GM19324 (cell line): ENCODE results near the gene MADCAM1.

Experiments used
- ATAC-seq: cut with Tn5 transposase; IDR thresholded peaks from one replicate; pipeline ENCODE4 v1.9.1; 2021; ENCODE audit warnings: mild to moderate bottlenecking, moderate library complexity; ENCODE audit not compliant: unreplicated experiment, low FRiP score

Gene MADCAM1

DNA sequence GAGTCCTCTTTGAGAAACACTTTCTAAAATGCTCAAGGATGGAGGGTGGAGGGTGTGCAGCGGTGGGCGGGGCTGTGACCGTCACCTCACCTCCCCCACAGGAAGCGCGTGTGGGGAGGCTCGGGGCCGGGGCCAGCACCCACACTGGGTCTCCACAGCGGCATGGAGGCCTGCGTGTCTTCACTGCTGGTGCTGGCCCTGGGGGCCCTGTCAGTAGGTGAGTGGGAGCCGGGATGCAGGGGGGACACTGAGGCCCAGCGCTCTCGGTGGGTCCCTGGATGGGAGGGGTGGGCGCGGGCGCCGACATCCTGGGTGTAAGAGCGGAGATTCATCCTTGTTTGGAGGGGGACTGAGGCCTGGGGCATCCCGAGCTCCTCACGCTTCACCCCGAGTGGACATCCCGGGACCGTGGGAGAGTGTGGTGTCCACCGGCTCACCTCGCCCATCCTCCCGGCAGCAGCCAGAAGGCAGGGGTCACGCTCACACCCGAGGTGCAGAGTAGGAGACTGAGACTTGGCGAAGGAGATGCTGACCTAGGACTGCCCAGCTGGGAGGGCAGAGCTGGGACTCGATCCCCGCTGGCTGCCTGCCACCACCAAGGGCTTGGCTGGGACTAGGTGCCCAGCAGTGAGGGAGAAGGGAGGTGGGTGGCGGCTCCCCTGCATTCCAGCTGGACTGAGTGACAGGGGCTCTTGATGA lies 47.8 kb downstream of the MADCAM1 start, which contains the start of gene GZMM:
Gene GZMM (plus strand): TSS at position 144 of the 699 bp plus-strand sequence. CDS start 19 bp downstream, at position 163.
- ATAC-seq, result no peak

DNA sequence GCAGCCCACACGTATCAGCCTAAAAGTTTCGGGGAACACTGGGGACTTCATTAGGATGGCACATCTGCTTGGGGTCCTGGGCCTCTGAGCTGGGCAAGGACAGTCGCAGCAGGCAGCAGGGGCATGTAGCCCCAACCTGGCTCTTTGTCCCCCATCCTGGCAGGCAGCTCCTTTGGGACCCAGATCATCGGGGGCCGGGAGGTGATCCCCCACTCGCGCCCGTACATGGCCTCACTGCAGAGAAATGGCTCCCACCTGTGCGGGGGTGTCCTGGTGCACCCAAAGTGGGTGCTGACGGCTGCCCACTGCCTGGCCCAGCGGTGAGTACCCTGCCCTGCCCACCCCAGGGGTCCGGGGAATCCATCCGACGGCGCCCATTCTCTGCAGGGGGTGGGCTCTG lies 50.8 kb downstream of the MADCAM1 start:
- ATAC-seq, result no peak

DNA sequence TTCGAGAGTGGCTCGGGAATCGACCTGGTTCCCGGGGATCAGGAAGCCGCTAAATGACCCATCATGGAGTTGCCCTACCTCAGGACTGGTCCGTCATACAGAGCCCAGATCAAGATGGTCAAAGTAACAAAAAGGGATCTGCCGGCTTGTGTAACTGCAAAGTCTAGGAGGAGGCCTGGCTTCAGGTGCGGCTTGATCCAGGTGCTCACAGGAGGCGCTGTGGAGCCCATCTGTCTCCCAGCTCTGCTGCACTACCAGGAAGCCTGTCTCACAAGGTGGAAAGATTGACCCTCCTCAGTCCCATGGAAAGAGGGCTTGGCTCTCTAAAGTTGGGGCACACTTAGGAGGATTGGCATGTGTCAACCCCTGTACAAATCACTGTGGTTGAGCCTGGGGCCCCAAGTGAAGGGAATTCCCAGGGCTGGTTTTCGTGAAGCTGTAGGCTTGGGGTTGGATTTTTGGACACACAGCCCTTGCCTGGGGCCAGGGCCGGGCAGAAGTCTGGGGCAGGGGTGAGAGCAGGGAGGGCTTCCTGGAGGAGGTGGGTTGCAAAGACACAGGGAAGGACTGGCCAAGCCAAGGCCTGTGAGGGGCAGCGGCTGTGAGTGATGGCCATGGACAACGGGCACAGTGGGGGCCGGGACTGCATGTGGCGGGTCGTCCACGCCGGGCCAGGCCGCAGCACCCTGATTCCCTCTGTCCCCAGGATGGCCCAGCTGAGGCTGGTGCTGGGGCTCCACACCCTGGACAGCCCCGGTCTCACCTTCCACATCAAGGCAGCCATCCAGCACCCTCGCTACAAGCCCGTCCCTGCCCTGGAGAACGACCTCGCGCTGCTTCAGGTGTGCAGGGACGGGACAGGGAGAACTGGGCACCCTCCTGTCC lies 51.8 kb downstream of the MADCAM1 start:
- no peak for ATAC-seq

DNA sequence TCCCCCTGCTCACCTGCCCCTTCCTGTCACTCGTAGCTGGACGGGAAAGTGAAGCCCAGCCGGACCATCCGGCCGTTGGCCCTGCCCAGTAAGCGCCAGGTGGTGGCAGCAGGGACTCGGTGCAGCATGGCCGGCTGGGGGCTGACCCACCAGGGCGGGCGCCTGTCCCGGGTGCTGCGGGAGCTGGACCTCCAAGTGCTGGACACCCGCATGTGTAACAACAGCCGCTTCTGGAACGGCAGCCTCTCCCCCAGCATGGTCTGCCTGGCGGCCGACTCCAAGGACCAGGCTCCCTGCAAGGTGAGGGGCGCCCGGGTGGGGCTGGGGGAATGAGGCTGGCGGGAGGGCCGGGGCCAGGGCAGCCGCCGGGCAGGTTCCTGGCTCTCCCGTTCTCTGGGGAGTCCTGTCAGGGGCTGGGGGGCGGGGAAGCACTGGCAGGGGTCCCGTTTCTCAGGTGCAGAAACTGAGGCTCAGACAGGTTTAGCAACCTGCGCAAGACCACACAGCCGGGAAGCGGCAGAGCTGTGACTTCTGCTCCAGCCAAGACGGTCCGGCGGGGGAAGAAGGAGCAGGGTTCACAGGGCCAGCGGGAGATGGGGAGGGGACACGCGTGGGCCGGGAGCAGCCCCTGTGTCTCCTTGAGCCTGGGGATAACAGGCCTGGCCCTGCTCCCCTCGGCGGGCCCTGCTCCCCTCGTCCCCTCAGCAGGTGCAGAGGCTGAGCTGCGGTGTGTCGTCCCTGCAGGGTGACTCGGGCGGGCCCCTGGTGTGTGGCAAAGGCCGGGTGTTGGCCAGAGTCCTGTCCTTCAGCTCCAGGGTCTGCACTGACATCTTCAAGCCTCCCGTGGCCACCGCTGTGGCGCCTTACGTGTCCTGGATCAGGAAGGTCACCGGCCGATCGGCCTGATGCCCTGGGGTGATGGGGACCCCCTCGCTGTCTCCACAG lies 52.9 kb downstream of the MADCAM1 start:
- ATAC-seq, result no peak

DNA sequence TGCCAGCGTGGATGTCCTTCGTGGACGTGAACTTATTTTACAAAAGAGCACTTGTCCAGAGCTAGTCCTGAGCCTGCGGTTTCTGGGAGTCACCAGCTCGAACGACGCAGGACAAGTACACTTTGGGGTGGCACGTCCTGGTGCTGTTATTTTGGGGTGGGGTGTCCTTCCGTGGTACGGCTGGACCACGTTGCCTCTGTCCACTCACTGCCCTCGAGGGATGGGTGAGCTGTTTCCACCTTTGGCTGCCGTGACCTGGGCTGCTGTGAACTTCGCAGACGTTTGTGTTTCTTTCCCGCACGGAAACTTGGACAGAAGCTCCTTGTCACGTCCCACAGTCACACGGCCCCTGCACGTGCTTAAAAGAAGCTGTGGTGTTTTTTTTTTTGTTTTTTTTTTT lies 58.5 kb downstream of the MADCAM1 start:
- no peak for ATAC-seq
